Measurements from ENCODE around the gene TRHDE.

DNA sequence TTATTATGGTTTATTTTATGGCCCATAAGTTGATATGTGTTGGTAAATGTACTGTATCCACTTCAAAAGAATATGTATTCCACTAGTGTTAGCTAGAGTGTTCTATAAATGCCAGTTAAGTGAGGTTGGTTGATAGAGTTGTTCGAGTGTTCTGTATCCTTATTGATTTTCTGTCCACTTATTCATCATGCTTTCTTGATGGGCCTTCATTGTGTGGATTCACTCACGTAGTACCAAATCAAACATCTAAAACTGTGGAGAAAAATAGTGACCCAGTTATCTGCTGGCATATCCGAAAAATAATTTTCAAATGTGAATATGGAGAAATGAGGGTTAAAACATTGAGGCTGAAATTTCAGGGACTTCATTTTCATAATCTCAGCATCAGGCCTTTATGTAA lies 230.4 kb downstream of the TRHDE start:
- no peak for TF ChIP-seq CTCF (IDR thresholded peaks at IDR 0.05; ENCODE audit: low read depth, low read length)
- TF ChIP-seq MYC (IDR thresholded peaks at IDR 0.05; ENCODE audit: low read depth, low read length), result no peak

Measured in NB4 (cell line).